Endothelial cell of umbilical vein (primary cell): Measurements from ENCODE around the gene KY. TPM values are rescaled to one million over a fixed set of nuclear protein-coding genes. Genes with fewer than 3 reads are reported as not detected.

Experiments
- BruUV-seq: library from RNA; stranded (reverse); fragments of 400-500 nt; replicated peaks from 2 replicates; lab custom pipeline; 2021; lab: Mats Ljungman, UMichigan
- CTCF ChIA-PET: fragments of 300-600, 350-600 bp; sonication (Branson Sonifier 250); formaldehyde crosslinking; loops from one replicate; lab custom pipeline; 2021; ENCODE audit warnings: antibody characterized with exemption, inconsistent platforms; lab: Charles Lee
- POLR2A ChIA-PET: fragments of 300-600, 350-600 bp; sonication (Branson Sonifier 250); formaldehyde crosslinking; loops from one replicate; lab custom pipeline; 2021; ENCODE audit warnings: antibody characterized with exemption, inconsistent platforms; lab: Charles Lee
- DNase-seq: peaks from one replicate; pipeline ENCODE4 v3.0.0-alpha.2; 2011; ENCODE audit warnings: low read depth, low spot score
- FAIRE-seq: peaks from 2 replicates; lab custom pipeline; 2011; peaks lifted over from hg19 to GRCh38; lab: Jason Lieb, UNC
- H2AFZ ChIP-seq: 2 replicates; pipeline ENCODE4 v1.6.0; 2012; ENCODE audit warnings: low read depth, low read length, control low read depth, inconsistent platforms
- H3K27ac ChIP-seq: 2 replicates; pipeline ENCODE4 v1.5.1; 2011; ENCODE audit warnings: low read depth, mild to moderate bottlenecking, control low read depth, low read length, moderate library complexity; ENCODE audit not compliant: insufficient read depth
- H3K27me3 ChIP-seq, 2 experiments: 2 replicates each; pipeline versions ENCODE4 v1.6.0 to v1.6.1; 2011; ENCODE audit warnings: low read length in 2 of 2, mixed read lengths in 1 of 2; ENCODE audit not compliant: control insufficient read depth in 2 of 2, insufficient read depth in 2 of 2
- H3K36me3 ChIP-seq, 2 experiments: 2 replicates in 1 of 2; 3 replicates in 1 of 2; pipeline ENCODE4 v1.5.1; 2011; ENCODE audit warnings: low read length in 2 of 2, mild to moderate bottlenecking in 1 of 2, moderate library complexity in 1 of 2; ENCODE audit not compliant: control insufficient read depth in 2 of 2, insufficient read depth in 2 of 2; ENCODE audit errors: extremely low read depth in 1 of 2
- H3K4me1 ChIP-seq: 3 replicates; pipeline ENCODE4 v1.5.1; 2011; ENCODE audit warnings: mild to moderate bottlenecking, low read length; ENCODE audit not compliant: control insufficient read depth, insufficient read depth; ENCODE audit errors: extremely low read depth
- H3K4me2 ChIP-seq: 2 replicates; pipeline ENCODE4 v1.6.1; 2011; ENCODE audit warnings: low read length, control low read depth, mixed read lengths; ENCODE audit not compliant: insufficient read depth
- H3K4me3 ChIP-seq, 3 experiments: fragments of 200-600 bp in 1 of 3; sonication (generic), shearing (Covaris generic) in 1 of 3; replicated peaks in 1 of 3; 2 replicates each; pipeline ENCODE4 v1.5.1; 2011 to 2016; ENCODE audit warnings: control low read depth in 3 of 3, low read length in 3 of 3, mild to moderate bottlenecking in 2 of 3, inconsistent platforms in 1 of 3, low read depth in 1 of 3, moderate library complexity in 1 of 3; ENCODE audit not compliant: insufficient read depth in 1 of 3
- H3K79me2 ChIP-seq: 2 replicates; pipeline ENCODE4 v1.6.0; 2012; ENCODE audit warnings: low read length, inconsistent platforms; ENCODE audit not compliant: control insufficient read depth, insufficient read depth
- H3K9ac ChIP-seq: replicated peaks from 2 replicates; pipeline ENCODE3; 2011; ENCODE audit warnings: low read length, control low read depth; ENCODE audit not compliant: insufficient read depth; ENCODE audit errors: extremely low read depth
- H3K9me1 ChIP-seq: replicated peaks from 3 replicates; pipeline ENCODE4 v1.6.0; 2011; ENCODE audit warnings: mild to moderate bottlenecking, low read length; ENCODE audit not compliant: control insufficient read depth, insufficient read depth; ENCODE audit errors: extremely low read depth
- H3K9me3 ChIP-seq: replicated peaks from 2 replicates; pipeline ENCODE4 v1.5.1; 2012; ENCODE audit warnings: low read length, inconsistent platforms; ENCODE audit not compliant: control insufficient read depth, insufficient read depth
- H4K20me1 ChIP-seq: replicated peaks from 2 replicates; pipeline ENCODE3; 2011; ENCODE audit warnings: mild to moderate bottlenecking, low read length; ENCODE audit not compliant: control insufficient read depth, insufficient read depth; ENCODE audit errors: extremely low read depth
- EZH2 ChIP-seq: IDR thresholded peaks from 2 replicates; pipeline ENCODE4 v1.6.1; 2012; ENCODE audit warnings: borderline replicate concordance, low read depth, mild to moderate bottlenecking, moderate library complexity, low read length, inconsistent platforms; ENCODE audit not compliant: severe bottlenecking
- FOS ChIP-seq: IDR thresholded peaks from 2 replicates; pipeline ENCODE4 v1.6.1; 2011; ENCODE audit warnings: mild to moderate bottlenecking, low read length, moderate library complexity, borderline replicate concordance; ENCODE audit not compliant: insufficient read depth
- GATA2 ChIP-seq: IDR thresholded peaks from 2 replicates; pipeline ENCODE4 v1.7.0; 2011; ENCODE audit warnings: low read depth, mild to moderate bottlenecking, moderate library complexity, mixed read lengths, low read length; ENCODE audit not compliant: insufficient read length, insufficient read depth
- JUN ChIP-seq: IDR thresholded peaks from 2 replicates; pipeline ENCODE4 v1.6.1; 2011; ENCODE audit warnings: borderline replicate concordance, low read depth; ENCODE audit not compliant: insufficient read length, insufficient read depth
- MYC ChIP-seq: IDR thresholded peaks from one replicate; pipeline ENCODE4 v1.6.1; 2011; ENCODE audit warnings: mild to moderate bottlenecking, low read depth, low read length
- POLR2A ChIP-seq: IDR thresholded peaks from 2 replicates; pipeline ENCODE4 v1.6.1; 2012; ENCODE audit warnings: low read depth, mild to moderate bottlenecking, control low read depth, low read length
- POLR2AphosphoS5 ChIP-seq: IDR thresholded peaks from 2 replicates; pipeline ENCODE4 v1.6.1; 2012; ENCODE audit warnings: low read depth, mild to moderate bottlenecking, control low read depth, low read length, moderate library complexity; ENCODE audit not compliant: insufficient read depth
- dilution Hi-C: fragments of 300-500 bp; cut with MboI; formaldehyde crosslinking; loops from one replicate; pipeline ENCODE4 v1.15.0; 2019; ENCODE audit warnings: low sequenced_read_pairs; ENCODE audit not compliant: extremely low pct_ligation_motif_present
- intact Hi-C: fragments of 100-400 bp; cut with micrococcal nuclease; formaldehyde crosslinking; loops from one replicate; pipeline ENCODE4 v1.10.0; 2022
- polyA plus RNA-seq, 4 experiments: library from polyadenylated mRNA; depleted of rRNA in 3 of 4; stranded (reverse) in 3 of 4; unstranded in 1 of 4; fragments of >200 nt; gene quantifications; 2 replicates each; pipeline versions ENCODE4 v1.2.1 to v1.2.3, GENCODE V29; 2011 to 2012; ENCODE audit warnings: missing spikeins in 1 of 4
- total RNA-seq: library from RNA; stranded (reverse); gene quantifications from 2 replicates; pipeline ENCODE4 v1.2.3, GENCODE V29; 2021
- TF ChIP-seq, protein P1 (sequence below): IDR thresholded peaks from 2 replicates; pipeline ENCODE4 v1.6.1; 2011; ENCODE audit not compliant: insufficient read depth, insufficient read length
- TF ChIP-seq, protein P2 (sequence below), 2 donors: IDR thresholded peaks; 1 replicate in 1 of 2; 2 replicates in 1 of 2; pipeline ENCODE4 v1.5.1; 2011; ENCODE audit warnings: low read length in 2 of 2, mild to moderate bottlenecking in 2 of 2, moderate library complexity in 2 of 2, control low read depth in 1 of 2, inconsistent platforms in 1 of 2, low read depth in 1 of 2; ENCODE audit not compliant: insufficient read depth in 1 of 2; ENCODE audit errors: extremely low read depth in 1 of 2

The KY gene
- total and polyA plus RNA-seq, 2 donors (not counting 3 experiments of a cell fraction or from before 2014, with no cell fraction given), result not detected

GRCh38 chr3:134609821-134610431 lies 40.9 kb downstream of the KY start:
- TF ChIP-seq POLR2AphosphoS5 (no peak), JUN (no peak), MYC (no peak), EZH2 (no peak), GATA2 (no peak), POLR2A (no peak), FOS (no peak)
- TF ChIP-seq, protein P1, sequence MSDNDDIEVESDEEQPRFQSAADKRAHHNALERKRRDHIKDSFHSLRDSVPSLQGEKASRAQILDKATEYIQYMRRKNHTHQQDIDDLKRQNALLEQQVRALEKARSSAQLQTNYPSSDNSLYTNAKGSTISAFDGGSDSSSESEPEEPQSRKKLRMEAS, result no peak
- TF ChIP-seq, protein P2, sequence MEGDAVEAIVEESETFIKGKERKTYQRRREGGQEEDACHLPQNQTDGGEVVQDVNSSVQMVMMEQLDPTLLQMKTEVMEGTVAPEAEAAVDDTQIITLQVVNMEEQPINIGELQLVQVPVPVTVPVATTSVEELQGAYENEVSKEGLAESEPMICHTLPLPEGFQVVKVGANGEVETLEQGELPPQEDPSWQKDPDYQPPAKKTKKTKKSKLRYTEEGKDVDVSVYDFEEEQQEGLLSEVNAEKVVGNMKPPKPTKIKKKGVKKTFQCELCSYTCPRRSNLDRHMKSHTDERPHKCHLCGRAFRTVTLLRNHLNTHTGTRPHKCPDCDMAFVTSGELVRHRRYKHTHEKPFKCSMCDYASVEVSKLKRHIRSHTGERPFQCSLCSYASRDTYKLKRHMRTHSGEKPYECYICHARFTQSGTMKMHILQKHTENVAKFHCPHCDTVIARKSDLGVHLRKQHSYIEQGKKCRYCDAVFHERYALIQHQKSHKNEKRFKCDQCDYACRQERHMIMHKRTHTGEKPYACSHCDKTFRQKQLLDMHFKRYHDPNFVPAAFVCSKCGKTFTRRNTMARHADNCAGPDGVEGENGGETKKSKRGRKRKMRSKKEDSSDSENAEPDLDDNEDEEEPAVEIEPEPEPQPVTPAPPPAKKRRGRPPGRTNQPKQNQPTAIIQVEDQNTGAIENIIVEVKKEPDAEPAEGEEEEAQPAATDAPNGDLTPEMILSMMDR (IDR thresholded peaks at IDR 0.05; ENCODE audit: extremely low read depth in 1 of 2, insufficient read depth in 1 of 2, low read depth in 1 of 2, low read length in 2 of 2), result no peak
- no peaks in the 10 kb centered on the region for H3K9me1 ChIP-seq
- dilution Hi-C loops (no loop called here), intact Hi-C loops (no loop called here)
- no peak overlapping the region for H3K9ac ChIP-seq
- no peak overlapping the region for H3K4me2 ChIP-seq
- BruUV-seq, result no TSS peak
- H3K27ac ChIP-seq, result no peak overlapping the region
- CTCF ChIA-PET, result no interaction called here
- H3K4me1 ChIP-seq, result no peaks in the 10 kb centered on the region
- H3K79me2 ChIP-seq, result no peaks in the 10 kb centered on the region
- no peaks in the 10 kb centered on the region for H3K27me3 ChIP-seq
- FAIRE-seq (no peak), DNase-seq (no peak)
- no peaks in the 10 kb centered on the region for H3K9me3 ChIP-seq
- no peak overlapping the region for H2AFZ ChIP-seq
- no peaks in the 10 kb centered on the region for H4K20me1 ChIP-seq
- POLR2A ChIA-PET, result no interaction called here
- no peak overlapping the region for H3K4me3 ChIP-seq
- no peaks in the 10 kb centered on the region for H3K36me3 ChIP-seq
